ENCODE measurements around the gene INAVA. TPM values are rescaled to one million over a fixed set of nuclear protein-coding genes. Genes with fewer than 3 reads are reported as not detected.
A peak's percentile ranks its signal among the peaks of the same experiment; 100 is the strongest.

Gene INAVA
- total and polyA plus RNA-seq, 2 of the 13 experiments (the other 11 are each of a cell fraction or from before 2014, with no cell fraction given): 6.0 to 13.5 TPM

GRCh38 chr1:200905411-200906052 lies 10.8 kb downstream of the INAVA start (continued):
- peak; percentile 77 for TF ChIP-seq NR2F2 (IDR thresholded peaks at IDR 0.05; ENCODE audit: borderline replicate concordance, low read depth)
- no peak for TF ChIP-seq ZNF142 (CRISPR knock-in tag; IDR thresholded peaks at IDR 0.05)
- no peak for TF ChIP-seq SP2 (CRISPR knock-in tag; IDR thresholded peaks at IDR 0.05)
- TF ChIP-seq MED1 (CRISPR knock-in tag; IDR thresholded peaks at IDR 0.05): 0 out of 2 replicates have a peak, but pooled peaks have one; percentile 30
- no peak for TF ChIP-seq LCORL (IDR thresholded peaks at IDR 0.05)
- TF ChIP-seq LCORL (CRISPR knock-in tag; IDR thresholded peaks at IDR 0.05): no peak
- no peak for TF ChIP-seq FIP1L1 (IDR thresholded peaks at IDR 0.05; ENCODE audit: borderline replicate concordance, insufficient read depth, low read depth, low read length)
- TF ChIP-seq ARNTL (CRISPR knock-in tag; IDR thresholded peaks at IDR 0.05): no peak
- TF ChIP-seq ZFP82 (CRISPR knock-in tag; IDR thresholded peaks at IDR 0.05; ENCODE audit: borderline replicate concordance): no peak
- TF ChIP-seq TCF7 (IDR thresholded peaks at IDR 0.05; ENCODE audit: low read depth): peak; percentile 41; the same call in 1 of the 2 replicates
- TF ChIP-seq PAXIP1 (CRISPR knock-in tag; conservative IDR thresholded peaks at IDR 0.05): peak; percentile 72
- TF ChIP-seq PHB2 (IDR thresholded peaks at IDR 0.05; ENCODE audit: partially characterized antibody): no peak
- TF ChIP-seq ZFP36L1 (CRISPR knock-in tag; IDR thresholded peaks at IDR 0.05): no peak
- TF ChIP-seq ZNF713 (CRISPR knock-in tag; IDR thresholded peaks at IDR 0.05): no peak
- 0 out of 2 replicates have a peak, but pooled peaks have one; percentile 39 for TF ChIP-seq FOXP1 (IDR thresholded peaks at IDR 0.05)
- peak; percentile 69; the same call in 1 of the 2 replicates for TF ChIP-seq FOXP1 (CRISPR knock-in tag; IDR thresholded peaks at IDR 0.05)
- TF ChIP-seq KDM3A (CRISPR knock-in tag; IDR thresholded peaks at IDR 0.05; ENCODE audit: low read depth): no peak
- no peak for TF ChIP-seq DZIP1 (CRISPR knock-in tag; IDR thresholded peaks at IDR 0.05)
